Measurements from ENCODE around the gene TSPAN1.

The TSPAN1 gene

DNA sequence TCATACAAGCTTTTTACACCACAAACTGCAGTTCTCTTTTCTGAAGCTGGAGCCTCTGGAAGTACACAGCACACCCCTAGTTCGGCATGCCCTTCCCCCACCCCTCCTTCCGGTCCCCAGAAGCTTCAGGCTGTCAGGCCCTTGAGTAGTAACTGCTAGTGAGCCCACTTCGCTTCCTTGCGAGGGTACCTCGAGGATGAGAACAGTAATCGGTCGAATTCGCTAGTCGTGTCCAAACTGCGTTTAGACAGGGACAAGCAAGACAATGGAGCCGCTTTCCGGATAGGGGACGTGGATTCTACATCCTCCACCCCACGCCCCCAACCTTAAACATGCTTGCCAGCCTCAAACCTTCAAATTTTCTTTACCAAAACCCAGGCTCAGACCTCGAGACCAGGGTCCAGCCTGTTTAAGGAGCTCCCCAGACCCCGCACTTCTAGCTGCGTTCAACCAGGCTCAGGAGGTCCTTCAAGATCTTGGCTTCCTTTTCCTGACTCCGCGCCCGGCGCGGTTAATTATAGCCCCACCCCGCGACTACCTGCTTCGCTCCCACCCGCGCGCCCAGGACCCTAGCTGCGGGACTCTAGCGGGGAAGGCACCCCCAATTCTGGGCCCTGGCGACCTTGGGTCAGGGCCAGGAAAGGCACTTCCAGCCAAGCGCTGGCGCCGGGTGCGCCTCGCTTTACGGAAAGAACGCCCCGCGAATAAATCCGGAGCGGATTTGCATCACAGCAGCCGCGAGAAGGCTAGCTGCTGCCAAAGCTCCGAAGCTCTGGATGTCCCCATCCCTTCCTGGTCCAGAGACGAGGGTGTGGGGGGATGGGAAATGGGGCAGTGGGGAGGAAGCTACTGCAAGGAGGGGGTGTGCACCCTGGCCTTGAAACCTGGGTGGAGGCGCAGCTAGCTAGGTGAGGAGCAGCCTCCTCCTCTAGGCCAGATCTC is 8.1 kb upstream of the TSPAN1 start:
- no peak for DNase-seq

DNA sequence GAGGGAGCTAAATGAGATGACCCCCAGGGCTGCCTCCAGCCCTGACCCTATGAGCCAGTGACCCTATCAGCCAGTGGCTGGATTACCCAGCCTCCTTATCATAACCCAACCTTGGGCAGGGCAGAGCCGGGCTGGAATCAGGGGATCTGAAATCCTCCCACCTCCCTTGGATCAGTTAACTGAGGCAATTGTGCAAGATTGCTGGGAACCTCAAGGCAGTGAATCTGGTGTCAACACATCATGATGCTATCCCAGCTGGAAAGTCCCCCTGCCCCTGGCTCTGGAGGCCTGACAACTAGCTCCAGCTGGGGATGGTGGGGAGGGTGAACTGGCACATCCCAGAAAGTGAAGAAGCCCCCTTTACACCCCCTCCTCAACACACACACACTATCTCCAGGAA is 6.4 kb upstream of the TSPAN1 start:
- DNase-seq, result no peak

DNA sequence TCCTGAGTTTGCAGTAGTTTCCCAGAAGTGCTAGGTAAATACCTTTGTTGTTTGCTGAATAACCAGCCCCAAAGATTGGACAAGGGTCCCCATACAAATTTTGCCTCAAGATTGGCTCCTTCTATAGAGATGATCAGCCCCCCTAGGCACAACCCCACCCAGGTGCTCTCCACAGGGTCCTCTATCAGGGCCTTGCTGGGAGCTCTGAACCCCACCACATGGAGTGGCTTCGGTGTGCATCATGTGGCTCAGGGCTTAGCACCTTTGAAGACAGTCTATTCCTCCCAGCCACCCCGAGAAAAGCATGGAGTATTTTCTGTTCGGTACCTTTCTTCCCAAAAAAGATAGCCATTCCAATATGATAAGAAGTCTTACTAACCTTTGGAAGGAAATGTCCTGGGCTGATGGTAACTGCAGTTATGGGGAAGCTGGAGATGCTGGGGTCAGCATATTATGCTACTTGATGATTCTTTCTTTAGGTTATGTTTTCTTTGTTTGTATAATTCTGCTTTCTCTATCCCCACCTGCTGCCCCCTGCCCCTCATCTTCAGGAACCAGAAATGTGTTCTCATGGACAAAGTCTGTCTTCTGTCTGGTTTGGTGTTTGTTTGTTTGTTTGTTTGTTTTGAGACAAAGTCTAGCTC is 5.0 kb upstream of the TSPAN1 start:
- no peak for DNase-seq

DNA sequence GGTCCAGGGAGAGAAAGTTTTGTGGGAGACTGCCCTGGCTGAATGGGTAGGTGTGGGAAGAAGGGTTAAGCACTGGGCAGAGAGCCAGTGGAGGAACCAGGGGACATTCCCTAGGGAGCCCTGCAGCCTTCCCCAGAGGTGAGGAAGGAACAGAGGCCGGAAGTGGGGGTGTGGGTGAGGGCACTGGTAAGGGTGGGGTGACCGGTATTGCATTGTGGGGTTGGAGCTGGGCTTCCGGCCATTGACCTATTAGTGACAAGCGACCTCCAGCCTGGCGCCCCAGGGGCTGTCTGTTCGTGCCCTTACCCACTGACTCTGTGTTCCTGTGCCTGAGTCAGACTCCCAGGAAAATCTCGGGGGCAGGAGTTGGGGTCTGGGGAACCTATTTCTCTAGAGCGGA is 3.5 kb upstream of the TSPAN1 start:
- DNase-seq, result no peak

DNA sequence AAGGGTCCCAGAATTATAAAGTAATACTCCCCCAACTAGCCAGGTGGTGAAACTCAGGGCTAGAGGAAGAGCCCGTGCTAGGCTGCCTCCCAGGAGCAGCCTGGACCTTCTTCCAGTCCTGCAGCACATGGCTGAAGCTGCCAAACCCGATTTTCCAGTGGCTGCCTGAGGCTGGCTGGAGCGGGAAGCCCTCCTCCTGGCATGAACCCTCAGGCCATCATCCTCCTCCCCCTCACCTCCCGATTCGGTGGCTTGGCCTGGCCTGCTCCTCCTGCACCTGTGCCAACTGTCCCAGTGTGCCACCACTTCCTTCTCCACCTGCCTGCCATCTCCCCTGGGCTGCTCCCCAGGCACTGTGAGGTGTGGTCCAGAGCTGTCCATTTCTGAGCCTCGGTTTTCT is 3.0 kb upstream of the TSPAN1 start:
- DNase-seq, result no peak

DNA sequence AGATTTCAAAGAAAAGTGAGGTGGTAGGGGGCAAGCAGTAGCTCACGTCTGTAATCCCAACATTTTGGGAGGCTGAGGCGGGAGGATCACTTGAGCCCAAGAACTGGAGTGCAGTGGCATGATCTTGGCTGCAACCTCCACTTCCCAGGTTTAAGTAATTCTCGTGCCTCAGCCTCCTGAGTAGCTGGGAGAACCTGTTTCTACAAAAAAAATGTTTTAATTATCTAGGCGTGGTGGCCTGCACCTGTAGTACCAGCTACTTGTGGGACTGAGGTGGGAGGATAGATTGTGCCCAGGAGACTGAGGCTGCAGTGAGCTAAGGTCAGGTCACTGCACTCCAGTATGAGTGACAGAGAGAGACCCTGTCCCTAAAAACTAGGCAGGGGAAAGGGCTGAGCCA is 2.6 kb upstream of the TSPAN1 start:
- no peak for DNase-seq

DNA sequence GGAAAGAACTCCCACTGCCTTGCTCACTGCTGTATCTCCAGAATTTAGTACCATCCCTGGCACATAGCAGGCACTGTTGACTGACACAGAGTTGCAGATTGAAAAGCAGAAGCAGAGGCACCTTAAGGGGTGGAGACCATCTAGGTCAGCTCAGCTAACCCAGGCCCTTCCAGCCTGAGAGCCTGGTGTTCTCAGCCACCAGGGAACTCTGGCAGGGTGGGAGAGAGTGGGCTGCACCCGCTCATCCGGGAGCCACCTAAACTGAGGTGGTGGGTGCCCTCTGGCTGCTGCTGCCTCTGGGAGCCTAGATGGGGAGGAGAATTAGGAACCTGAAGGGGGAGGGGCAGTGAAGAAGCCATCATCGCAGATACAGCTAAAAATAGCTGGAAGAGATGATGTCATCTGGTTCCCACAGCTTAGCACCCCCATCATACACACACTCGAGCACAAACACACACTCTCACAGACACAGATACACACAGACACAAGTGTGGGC is 1.5 kb upstream of the TSPAN1 start:
- no peak for DNase-seq

DNA sequence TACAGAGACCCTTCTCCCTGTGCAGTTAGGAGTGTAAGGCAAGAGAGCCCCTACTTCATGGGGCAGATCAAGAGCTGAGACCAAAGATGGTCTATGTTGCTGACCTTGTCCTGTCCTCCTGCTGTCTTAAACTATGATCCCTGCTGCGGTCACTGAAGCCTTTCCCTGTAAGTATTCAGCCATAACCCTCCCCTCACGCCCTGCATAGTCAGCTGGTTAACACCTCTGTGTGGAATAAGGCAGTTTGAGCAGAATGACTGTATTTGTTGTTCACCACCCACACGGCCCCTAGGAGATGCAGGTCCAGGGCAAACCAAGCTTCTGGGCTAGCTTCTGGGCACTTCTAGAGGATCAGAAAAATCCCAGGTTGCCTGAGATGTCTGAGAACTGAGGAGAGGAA is 356 bp downstream of the TSPAN1 start:
- no peak for DNase-seq

DNA sequence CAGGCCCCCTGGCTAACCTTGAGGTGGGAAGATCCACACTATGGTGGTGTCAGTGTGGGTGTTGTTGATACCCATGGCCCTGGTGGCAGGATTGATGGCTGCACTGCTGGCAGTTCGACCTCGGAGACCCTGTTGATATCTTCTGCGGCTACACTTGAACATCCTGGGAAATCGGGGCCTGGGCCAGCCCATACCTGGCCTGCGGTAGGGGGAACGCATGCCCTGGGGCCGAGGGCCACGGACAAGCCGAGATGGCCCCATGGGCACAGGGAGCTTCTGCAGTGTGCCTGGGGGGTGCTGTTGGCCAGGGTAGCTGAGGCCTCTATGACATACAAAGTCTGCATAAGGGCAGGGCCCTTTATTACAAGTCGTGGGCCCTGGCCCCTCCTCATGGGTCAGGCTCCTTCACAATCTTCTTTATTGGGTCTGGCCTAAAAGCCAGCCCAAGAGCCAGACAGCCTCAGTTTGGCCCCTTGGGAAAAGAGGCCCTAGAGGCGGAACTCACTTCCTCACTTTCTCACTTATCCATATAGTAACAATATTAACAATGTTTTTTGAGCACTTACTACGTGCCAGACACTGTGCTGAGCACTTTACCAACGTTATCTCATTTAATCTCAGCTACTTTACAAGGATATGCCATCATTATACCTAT is 1.5 kb downstream of the TSPAN1 start, which contains the start of gene P3R3URF:
Gene P3R3URF (minus strand): TSS at position 278 of the 655 bp plus-strand sequence. CDS start 17 bp downstream, at position 261.
- DNase-seq, result no peak

DNA sequence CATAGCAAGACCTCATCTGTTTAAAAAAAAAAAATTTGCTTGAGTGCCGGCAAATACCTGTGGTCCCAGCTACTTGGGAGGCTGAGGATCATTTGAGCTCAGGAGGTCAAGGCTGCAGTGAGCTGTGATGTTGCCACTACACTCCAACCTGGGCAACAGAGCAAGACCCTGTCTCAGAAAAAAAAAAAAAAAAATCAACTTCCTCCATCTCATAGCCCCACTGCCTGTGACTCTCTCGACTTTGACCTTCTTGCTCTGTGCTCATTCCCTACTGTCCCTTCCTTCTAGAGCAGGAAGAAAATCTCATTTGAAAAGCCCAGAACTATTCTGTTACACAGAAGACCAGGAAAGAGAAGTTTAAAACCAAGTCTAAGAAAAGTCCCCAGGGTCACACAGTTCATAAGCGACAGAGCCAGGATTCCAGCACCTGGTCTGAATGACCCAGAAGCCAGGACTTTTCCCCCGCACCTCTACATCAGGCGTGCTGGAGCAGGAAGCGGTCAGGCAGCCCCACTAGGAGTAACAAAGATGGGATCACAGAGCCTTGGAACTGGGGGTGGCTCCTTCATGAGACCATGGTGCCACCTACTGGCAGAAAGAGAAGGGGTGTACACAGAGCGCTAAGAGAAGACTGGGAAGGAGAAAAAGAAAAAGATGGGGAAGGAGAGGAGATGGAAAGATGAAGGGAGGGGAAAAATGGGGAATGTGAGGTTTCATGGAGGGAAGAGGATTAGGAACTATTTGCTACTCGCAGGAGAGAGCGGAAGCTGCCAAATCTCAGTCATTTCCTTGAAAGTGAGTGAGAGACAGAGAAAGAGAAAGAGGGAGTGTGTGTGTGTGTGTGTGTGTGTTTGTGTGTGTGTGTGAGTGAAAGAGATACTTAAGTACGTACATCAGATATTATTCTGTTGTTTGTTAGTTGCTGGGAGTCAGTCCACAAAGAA is 4.5 kb downstream of the TSPAN1 start:
- no peak for DNase-seq

DNA sequence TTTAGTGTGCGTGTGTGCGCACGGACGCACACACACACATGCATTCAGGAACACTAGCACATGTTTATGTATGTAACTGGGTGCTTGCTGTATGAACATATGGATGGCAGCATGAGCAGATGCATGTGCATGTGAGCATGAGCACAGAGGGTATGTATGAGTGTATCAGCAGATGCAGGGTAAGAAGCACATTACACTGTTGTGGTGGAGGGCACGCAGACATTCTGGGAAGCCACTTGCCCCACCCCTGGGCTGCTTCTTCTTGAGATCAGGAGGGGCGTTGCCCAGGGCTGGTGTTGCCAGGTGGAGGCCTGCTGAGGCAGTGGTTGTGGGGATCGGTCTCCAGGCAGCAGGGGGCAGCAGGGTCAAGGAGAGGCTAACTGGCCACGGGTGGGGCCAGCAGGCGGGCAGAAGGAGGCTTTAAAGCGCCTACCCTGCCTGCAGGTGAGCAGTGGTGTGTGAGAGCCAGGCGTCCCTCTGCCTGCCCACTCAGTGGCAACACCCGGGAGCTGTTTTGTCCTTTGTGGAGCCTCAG is 5.3 kb downstream of the TSPAN1 start:
- no peak for DNase-seq

DNA sequence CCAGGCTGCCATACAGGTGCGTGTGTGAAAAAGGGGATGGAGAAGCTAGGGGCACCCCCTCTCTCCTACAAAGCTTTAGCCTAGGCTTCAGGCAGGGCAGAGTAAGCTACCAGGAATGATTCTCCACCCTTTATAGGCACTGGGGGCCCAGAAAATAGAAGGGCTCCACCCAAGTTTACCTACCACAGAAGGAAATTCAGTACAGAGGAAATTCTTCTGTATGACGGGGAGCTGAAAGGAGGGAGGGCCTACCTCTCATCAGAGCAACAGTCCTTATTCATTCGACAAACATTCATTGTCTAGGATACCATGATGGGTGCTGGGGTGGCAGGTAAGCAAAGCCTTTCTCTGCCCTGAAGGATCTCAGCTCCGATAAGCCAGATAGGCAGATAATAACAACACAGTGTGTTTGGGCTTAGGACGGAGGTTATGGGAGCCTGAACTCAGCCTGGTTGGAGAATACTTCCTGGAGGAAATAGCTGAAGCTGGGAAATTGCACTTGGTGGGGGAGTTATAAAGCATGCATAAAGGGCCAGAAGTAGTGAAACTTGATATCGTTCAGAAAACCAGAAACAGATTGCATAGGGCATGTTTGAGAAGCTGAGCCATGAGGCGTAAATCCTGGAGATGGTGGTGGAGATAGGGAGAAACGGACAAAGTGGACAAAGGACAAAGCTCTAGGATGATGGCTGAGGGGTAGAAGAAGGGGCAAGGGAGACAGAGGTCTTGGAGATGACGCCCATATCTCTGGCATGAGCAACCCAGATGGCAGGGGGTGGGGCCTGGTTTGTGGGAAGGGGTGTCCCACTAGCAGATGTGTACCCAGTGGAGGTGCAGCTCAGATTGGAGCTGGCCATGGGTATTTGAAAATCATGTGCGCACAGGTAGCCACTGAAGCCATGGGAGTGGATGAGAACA is 6.7 kb downstream of the TSPAN1 start:
- DNase-seq, result no peak

DNA sequence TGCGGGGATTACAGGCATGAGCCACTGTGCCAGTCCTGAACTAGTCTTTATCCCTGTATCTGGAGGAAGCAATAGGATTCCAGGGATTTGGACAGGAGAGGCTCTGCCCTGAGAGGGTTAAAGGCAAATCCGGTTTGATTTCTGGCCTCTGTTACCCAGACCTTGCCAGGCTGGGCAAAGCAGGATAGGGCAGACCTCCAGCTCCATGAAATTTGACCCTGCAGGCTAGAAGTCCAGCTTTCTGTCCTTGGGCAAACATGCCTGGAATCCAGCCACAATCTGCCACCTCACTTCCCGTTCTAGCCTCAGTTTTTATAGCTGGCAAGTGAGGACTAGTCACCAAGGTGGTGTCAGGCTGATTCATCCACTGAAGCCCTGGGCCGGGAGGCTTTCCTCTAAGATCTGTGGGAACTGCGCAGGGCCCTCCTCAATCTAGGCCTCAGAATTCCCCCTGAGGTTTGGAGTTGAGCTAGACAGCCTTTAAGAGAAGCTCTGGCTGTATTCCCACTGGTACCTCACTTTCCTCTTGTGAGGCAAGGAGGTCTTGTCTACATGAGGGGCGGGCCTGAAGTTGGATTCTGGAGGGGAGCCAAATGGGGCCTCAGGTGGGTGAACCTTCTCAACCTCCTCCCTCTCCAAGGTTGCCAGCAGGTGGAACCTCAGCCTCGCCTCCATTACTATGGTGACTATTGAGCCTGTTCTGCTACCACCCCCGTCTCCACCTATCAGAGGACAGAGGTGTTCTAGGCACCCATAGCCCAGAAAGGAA is 8.4 kb downstream of the TSPAN1 start:
- DNase-seq, result no peak

DNA sequence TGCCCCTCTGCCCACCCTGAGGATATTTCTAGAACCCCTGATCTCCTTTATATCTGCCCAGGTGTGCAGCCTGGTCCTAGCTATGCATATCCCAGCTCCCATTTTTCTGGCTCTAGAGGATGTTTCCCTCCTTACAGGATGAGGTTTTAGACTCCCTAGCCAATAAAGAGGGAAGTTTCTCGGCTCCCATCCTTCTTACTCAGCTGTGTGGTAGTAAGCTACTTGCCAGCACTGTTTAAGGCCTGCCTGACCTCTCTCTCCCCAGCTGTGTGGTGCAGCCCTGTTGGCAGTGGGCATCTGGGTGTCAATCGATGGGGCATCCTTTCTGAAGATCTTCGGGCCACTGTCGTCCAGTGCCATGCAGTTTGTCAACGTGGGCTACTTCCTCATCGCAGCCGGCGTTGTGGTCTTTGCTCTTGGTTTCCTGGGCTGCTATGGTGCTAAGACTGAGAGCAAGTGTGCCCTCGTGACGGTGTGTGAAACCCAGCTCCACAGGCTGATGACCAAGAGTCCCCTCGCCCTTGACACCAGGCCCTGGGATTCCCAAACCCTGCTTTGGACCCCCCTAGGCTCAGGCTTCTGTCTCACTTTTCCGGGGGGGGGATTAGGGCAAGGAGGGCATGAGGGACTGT is 9.2 kb downstream of the TSPAN1 start:
- DNase-seq, result no peak

DNA sequence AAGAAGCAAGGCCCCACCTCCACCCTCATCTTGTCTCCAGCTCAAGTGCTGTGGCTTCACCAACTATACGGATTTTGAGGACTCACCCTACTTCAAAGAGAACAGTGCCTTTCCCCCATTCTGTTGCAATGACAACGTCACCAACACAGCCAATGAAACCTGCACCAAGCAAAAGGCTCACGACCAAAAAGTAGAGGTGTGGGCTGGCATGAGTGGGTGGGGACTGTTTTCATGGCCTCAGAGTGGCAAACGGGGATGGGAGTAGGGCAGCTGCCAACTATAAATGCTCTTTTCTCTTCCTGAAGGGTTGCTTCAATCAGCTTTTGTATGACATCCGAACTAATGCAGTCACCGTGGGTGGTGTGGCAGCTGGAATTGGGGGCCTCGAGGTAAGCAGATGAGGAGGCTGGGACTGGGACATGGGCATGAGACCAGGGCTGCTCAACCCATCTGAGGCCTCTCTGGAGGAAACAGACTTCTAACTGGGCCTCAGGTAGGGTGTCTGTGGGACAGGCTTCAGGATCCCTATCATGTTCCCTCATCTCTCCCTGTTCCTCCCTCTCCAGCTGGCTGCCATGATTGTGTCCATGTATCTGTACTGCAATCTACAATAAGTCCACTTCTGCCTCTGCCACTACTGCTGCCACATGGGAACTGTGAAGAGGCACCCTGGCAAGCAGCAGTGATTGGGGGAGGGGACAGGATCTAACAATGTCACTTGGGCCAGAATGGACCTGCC is 10.2 kb downstream of the TSPAN1 start:
- DNase-seq, result no peak

DNA sequence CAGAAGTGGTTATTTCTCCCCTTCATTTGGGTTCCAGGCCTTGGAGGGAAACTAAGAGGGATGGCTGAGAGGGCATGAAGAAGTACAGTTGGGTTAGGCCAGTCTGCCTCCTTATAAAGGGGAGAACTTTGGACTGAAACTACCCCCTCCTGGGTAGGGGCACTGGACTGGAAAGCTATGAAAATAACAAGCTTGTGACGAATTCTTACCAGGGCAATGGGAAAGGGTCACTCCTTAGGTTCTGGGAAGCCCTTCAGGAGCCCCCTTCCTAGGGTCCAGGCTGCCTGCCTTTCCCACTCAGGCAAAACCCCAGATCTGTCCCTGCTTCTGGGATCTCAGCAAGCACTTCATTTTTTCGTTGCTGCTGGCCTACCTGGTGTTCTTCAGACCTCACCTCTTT is 11.2 kb downstream of the TSPAN1 start:
- DNase-seq, result no peak

DNA sequence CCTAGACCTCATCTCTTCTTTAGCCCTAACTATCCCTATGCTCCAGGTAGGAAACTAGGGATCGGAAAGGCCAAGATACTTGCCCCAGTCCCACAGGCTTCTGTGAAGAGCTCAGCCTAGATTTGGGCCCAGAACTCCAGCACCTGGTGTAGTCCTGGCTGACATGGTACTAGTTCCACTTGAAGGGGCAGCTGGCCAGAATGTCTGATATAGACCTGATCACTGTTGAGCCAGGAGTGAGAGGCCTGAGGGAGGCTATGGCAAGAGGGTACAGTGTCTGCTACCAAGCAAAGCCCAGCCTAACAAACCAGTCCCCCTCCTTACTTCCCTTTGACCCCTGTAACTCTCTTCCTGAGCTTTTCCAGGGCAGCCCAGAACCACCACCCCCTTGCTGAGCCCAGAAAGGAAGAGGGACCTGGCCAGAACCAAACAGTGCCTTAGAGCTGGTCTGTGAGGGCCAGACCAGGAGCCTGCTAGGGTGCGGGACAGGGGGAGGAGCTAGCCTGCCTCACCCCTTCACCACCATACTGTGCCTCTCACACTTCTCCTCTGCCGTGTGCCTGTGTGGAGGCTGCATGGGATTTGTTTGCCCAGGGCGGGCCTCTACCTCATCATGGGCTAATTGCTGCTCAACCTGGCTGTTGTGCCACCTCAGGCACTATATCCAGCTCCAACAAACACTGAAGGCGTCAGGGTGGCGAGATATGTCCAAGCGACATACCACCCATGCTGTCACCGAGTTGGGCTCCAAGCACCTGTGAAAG is 12.4 kb downstream of the TSPAN1 start:
- no peak for DNase-seq

Measured in cortex of kidney (tissue), 1 donor.